Activated naive CD8-positive, alpha-beta T cell treated with anti-CD3 and anti-CD28 coated beads, Interleukin-2, amount 50 U/mL, for 24 hours (primary cell): ENCODE data around the gene SLC17A2.

ENCODE experiments used
- ATAC-seq: fragments of 150-1000 bp; cut with Tn5 transposase; one replicate; pipeline ENCODE4 v1.10.0; 2021
- DNase-seq: peaks from one replicate; pipeline ENCODE4 v3.0.0; 2021
- H3K27ac Mint-ChIP-seq: one replicate; pipeline ENCODE4 v1.8.0; 2021; ENCODE audit warnings: mild to moderate bottlenecking, mixed read lengths
- H3K27me3 Mint-ChIP-seq: one replicate; pipeline ENCODE4 v1.8.0; 2021; ENCODE audit warnings: mixed read lengths
- H3K36me3 Mint-ChIP-seq: one replicate; pipeline ENCODE4 v1.8.0; 2021; ENCODE audit warnings: low read depth, mixed read lengths
- H3K4me1 Mint-ChIP-seq: one replicate; pipeline ENCODE4 v1.8.0; 2021; ENCODE audit warnings: mixed read lengths
- H3K4me3 Mint-ChIP-seq: one replicate; pipeline ENCODE4 v1.8.0; 2021; ENCODE audit warnings: mild to moderate bottlenecking, moderate library complexity, mixed read lengths
- H3K9me3 Mint-ChIP-seq: one replicate; pipeline ENCODE4 v1.8.0; 2021; ENCODE audit warnings: mixed read lengths

SLC17A2 gene

DNA sequence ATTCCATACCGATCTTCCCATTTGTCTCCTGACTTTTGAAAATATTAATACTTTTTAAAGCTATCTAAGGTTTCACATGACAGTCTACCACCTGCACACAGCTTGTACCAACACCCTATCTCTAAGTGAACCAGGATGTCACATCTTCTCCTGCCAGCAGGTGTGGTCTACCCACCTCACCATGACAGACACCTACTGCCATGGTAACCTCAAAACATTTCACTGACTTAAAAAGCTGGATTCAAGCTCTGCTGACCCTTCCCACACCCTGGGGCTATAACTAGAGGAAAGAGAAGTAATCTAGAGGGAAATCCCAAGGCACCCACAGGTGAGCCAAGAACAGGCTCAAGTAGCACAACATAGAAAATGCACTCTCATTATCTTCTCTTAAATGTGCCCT, 57.7 kb downstream of the SLC17A2 start:
- H3K4me3 Mint-ChIP-seq, result no peak overlapping the region
- ATAC-seq, result no peak
- H3K27me3 Mint-ChIP-seq, result peaks cover 2% of the 10 kb centered on the region
- DNase-seq, result no peak
- no peak overlapping the region for H3K27ac Mint-ChIP-seq
- H3K4me1 Mint-ChIP-seq, result peaks cover 21% of the 10 kb centered on the region
- no peaks in the 10 kb centered on the region for H3K36me3 Mint-ChIP-seq
- peaks cover 4% of the 10 kb centered on the region for H3K9me3 Mint-ChIP-seq

DNA sequence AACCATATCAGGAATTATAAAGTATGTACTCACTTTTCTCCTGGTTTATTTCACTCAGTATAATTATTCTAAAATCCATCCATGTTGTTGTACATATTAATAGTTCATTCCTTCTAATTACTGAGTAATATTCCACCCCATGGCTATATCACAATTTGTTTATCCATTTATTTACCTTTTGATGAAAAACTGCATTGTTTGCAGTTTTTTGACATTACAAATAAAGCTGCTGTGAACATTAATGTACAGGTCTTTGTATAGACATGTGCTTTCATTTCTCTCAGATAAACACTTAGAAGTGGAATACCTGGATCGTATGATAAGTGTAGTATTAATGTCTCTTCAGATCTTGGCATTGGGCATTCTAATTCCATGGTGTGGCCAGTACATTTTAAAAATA, 60.7 kb downstream of the SLC17A2 start:
- DNase-seq (no peak), ATAC-seq (no peak)
- no peaks in the 10 kb centered on the region for H3K27me3 Mint-ChIP-seq
- peaks cover 4% of the 10 kb centered on the region for H3K9me3 Mint-ChIP-seq
- no peaks in the 10 kb centered on the region for H3K36me3 Mint-ChIP-seq
- no peak overlapping the region for H3K27ac Mint-ChIP-seq
- H3K4me1 Mint-ChIP-seq, result peaks cover 25% of the 10 kb centered on the region
- no peak overlapping the region for H3K4me3 Mint-ChIP-seq

DNA sequence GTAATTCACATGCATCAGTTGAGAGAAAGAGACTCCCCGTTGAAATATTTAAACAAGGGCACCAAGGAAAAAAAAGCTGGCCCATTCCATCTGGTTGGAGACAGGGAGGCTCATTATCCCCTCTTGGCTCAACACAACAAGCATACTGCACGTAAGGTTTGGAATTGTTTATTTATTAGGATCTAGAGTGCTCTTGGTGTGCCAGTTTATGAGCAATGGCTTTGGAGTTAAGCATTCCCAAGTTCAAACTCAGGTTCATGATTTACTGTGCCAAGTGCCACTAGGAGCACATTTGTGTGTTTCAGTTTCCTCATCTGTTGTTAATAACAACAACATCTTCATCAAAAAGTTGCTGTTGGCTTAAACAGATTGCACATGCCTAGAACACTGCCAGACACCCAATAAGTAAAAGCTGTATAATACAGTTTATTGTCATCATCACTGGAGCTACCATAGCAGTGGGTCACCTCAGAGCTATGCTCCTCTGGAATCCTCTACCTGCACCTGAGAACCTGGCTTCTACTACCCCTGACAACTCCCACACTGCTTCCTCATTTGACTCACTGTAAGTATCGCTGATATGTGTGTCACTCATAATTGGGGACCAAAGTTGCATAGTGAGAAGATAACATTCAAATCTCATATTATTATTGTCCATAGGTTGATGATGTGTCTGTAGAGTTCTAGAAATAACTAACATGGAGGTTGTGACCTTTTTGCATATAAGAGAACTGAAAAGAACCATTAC, 61.9 kb downstream of the SLC17A2 start:
- no peaks in the 10 kb centered on the region for H3K27me3 Mint-ChIP-seq
- no peak overlapping the region for H3K4me3 Mint-ChIP-seq
- no peak for ATAC-seq

DNA sequence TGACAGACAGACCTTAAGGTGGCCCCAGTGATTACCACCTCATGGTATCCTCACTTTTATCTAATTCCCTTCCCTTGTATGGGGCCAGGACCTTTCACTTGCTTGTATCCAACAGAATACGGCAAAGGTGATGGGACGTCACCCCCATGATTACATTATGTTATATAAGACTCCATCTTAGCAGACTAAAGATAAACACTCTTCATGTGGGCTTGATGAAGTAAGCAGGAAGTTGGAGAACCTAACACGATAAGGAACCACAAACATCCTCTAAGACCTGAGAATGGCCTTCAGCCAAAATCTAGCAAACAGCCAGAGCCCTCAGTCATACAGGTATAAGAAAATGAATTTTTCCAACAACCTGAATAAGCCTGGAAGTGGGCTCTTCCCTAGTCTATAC, 64.5 kb downstream of the SLC17A2 start:
- DNase-seq, result no peak
- Mint-ChIP-seq H3K4me3 (no peak overlapping the region), H3K4me1 (peaks cover 16% of the 10 kb centered on the region), H3K9me3 (no peaks in the 10 kb centered on the region), H3K27me3 (no peaks in the 10 kb centered on the region), H3K36me3 (no peaks in the 10 kb centered on the region), H3K27ac (no peak overlapping the region)
- ATAC-seq, result no peak

More for the DNA sequence above, 61.9 kb downstream of the SLC17A2 start:
- Mint-ChIP-seq H3K4me1 (peaks cover 23% of the 10 kb centered on the region), H3K9me3 (peaks cover 4% of the 10 kb centered on the region), H3K36me3 (no peaks in the 10 kb centered on the region), H3K27ac (no peak overlapping the region)
- DNase-seq, result no peak

DNA sequence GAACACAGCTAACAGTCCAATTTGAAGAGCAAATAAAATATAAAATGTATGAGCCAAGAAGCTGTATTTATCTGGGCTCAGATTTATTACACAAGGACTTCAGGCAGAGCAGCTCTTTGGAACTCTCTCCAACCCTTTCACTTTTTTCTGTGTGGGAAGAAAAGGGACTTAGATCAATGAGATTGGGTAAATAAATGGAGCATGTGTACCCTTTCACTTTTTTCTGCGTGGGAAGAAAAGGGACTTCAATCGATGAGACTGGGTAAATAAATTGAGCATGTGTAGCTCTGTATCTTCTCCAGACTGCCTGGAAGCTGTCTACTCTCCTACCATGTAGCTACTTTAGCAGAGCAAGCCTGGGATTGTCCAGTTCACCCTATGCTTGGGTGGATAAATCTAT, 67.1 kb downstream of the SLC17A2 start:
- DNase-seq, result no peak
- Mint-ChIP-seq H3K36me3 (no peaks in the 10 kb centered on the region), H3K4me3 (no peak overlapping the region), H3K27me3 (no peaks in the 10 kb centered on the region), H3K4me1 (peaks cover 16% of the 10 kb centered on the region), H3K9me3 (no peaks in the 10 kb centered on the region), H3K27ac (no peak overlapping the region)
- no peak for ATAC-seq
